ENCODE results near the gene DLAT.

DNA sequence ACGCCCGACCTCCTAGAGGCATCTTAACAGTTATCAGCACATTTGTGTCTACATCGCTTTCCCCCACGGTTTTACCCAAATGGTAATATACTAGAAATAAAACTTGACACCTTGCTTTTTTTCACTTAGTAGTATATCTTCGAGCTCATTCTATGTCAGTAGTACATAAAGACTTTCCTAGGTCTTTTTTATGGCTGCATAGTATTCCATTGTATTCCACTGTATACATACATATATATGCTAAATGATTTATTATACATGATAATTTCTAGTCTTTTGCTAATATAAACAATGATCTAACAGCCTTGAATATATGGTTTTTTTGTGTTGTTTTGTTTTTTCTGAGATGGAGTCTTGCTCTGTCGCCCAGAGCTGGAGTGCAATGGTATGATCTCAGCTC lies 34.8 kb upstream of the DLAT start:
- TF ChIP-seq, protein P1, sequence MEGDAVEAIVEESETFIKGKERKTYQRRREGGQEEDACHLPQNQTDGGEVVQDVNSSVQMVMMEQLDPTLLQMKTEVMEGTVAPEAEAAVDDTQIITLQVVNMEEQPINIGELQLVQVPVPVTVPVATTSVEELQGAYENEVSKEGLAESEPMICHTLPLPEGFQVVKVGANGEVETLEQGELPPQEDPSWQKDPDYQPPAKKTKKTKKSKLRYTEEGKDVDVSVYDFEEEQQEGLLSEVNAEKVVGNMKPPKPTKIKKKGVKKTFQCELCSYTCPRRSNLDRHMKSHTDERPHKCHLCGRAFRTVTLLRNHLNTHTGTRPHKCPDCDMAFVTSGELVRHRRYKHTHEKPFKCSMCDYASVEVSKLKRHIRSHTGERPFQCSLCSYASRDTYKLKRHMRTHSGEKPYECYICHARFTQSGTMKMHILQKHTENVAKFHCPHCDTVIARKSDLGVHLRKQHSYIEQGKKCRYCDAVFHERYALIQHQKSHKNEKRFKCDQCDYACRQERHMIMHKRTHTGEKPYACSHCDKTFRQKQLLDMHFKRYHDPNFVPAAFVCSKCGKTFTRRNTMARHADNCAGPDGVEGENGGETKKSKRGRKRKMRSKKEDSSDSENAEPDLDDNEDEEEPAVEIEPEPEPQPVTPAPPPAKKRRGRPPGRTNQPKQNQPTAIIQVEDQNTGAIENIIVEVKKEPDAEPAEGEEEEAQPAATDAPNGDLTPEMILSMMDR (IDR thresholded peaks at IDR 0.05): no peak
- TF ChIP-seq POLR2AphosphoS5 (IDR thresholded peaks at IDR 0.05; ENCODE audit: low read depth, low read length): no peak
- no peak for TF ChIP-seq TCF7L2 (IDR thresholded peaks at IDR 0.05; ENCODE audit: low read depth, low read length)
- TF ChIP-seq, protein P2, sequence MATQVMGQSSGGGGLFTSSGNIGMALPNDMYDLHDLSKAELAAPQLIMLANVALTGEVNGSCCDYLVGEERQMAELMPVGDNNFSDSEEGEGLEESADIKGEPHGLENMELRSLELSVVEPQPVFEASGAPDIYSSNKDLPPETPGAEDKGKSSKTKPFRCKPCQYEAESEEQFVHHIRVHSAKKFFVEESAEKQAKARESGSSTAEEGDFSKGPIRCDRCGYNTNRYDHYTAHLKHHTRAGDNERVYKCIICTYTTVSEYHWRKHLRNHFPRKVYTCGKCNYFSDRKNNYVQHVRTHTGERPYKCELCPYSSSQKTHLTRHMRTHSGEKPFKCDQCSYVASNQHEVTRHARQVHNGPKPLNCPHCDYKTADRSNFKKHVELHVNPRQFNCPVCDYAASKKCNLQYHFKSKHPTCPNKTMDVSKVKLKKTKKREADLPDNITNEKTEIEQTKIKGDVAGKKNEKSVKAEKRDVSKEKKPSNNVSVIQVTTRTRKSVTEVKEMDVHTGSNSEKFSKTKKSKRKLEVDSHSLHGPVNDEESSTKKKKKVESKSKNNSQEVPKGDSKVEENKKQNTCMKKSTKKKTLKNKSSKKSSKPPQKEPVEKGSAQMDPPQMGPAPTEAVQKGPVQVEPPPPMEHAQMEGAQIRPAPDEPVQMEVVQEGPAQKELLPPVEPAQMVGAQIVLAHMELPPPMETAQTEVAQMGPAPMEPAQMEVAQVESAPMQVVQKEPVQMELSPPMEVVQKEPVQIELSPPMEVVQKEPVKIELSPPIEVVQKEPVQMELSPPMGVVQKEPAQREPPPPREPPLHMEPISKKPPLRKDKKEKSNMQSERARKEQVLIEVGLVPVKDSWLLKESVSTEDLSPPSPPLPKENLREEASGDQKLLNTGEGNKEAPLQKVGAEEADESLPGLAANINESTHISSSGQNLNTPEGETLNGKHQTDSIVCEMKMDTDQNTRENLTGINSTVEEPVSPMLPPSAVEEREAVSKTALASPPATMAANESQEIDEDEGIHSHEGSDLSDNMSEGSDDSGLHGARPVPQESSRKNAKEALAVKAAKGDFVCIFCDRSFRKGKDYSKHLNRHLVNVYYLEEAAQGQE (IDR thresholded peaks at IDR 0.05; ENCODE audit: insufficient read depth in 1 of 2, low read depth in 2 of 2, low read length in 1 of 2): no peak
